Stimulated activated CD4-positive, alpha-beta T cell treated with anti-CD3 and anti-CD28 coated beads, Interleukin-2, amount 100 ng/mL, for 24 hours (primary cell): Measurements from ENCODE around the gene EPDR1.
"Not testable (repeated sequence)": the region's sequence is repeated elsewhere in the genome, so short reads cannot be mapped to it uniquely, and the experiment has no call there.

Source experiments
- DNase-seq, 2 donors: peaks; one replicate each; pipeline ENCODE4 v3.0.0-alpha.2; 2020

Gene EPDR1

DNA sequence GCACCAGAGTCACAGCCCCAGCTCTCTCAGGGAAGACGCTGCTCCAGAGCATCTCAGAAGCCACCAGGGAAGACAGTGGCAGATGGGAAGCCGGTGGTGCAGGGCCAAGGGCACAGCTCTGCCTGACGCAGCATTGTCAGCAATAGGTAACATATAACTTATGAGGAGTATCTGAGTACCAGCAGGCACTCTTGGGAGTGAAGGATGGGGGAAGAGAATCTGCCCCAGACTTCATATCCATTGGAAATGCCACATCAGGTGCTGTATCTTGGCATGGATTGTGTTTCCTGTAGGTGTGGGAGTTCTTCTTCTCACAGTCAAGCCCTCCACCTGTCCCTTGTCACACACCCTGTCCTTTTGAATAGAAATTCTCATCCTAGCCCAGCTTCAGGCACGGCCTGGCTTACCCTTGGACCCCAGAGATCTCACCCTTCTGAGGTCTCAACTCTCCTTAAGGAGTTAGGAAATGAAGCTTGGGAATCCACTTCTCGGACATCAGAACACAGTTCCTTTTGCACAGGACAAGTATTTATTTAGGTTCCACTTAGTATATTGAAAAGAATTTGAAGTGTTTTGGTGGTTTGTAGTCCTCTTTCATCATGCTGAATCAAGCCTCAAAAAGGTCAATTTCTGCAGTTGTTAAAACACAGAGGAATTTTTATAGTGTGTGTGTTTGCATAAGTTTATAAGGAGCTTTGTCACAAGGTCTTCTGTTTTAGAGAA is 9.9 kb downstream of the EPDR1 start:
- no peak for DNase-seq

- DNase-seq: no peak
Measured at GRCh38 chr7:37932543-37932942, 12.1 kb downstream of the EPDR1 start.

DNA sequence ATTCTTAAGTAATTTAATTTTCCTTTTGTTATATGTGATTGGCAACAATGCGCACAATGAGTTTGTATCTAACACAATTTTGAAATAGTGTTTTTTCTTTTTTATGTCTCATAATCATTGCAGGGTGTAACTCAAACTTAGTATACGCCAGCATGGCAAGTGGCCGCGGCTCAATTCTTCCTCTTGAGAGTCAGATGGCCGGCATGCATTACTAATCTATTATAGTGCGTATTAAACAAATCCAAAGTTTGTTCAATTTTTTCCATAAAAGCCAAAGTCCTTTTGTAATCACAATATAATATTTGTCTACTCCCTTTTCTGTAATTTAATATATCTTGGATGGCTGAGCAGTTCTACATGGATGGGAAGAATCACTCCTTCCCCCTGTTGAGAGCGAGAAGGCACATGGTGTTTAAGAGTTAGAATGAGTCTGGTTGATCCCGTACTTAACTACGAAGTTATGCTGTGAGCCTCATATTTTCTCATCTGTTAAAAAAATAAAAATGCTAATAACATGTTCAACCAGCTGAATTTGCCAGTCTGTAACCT is 12.7 kb downstream of the EPDR1 start:
- DNase-seq: no peak

- DNase-seq: no peak
Measured at GRCh38 chr7:37942934-37943610, 22.6 kb downstream of the EPDR1 start.

- no peak for DNase-seq
Measured at GRCh38 chr7:37943905-37944736, 23.7 kb downstream of the EPDR1 start.

DNA sequence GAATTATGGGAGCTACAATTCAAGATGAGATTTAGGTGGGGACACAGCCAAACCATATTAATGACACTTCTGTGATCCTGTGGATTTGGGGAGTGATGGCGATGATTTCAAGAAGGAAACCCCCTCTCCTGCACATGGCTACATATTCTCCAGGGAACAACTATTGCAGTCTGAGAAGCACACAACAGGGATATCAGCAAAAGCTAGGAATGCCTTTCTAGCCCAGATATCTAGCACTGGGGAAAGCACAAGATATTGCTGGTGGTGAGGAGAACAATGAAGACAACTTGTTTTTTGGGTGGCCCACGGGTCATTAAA is 24.3 kb downstream of the EPDR1 start:
- no peak for DNase-seq

GRCh38 chr7:37945336-37945735 is 24.9 kb downstream of the EPDR1 start:
- DNase-seq: no peak

DNA sequence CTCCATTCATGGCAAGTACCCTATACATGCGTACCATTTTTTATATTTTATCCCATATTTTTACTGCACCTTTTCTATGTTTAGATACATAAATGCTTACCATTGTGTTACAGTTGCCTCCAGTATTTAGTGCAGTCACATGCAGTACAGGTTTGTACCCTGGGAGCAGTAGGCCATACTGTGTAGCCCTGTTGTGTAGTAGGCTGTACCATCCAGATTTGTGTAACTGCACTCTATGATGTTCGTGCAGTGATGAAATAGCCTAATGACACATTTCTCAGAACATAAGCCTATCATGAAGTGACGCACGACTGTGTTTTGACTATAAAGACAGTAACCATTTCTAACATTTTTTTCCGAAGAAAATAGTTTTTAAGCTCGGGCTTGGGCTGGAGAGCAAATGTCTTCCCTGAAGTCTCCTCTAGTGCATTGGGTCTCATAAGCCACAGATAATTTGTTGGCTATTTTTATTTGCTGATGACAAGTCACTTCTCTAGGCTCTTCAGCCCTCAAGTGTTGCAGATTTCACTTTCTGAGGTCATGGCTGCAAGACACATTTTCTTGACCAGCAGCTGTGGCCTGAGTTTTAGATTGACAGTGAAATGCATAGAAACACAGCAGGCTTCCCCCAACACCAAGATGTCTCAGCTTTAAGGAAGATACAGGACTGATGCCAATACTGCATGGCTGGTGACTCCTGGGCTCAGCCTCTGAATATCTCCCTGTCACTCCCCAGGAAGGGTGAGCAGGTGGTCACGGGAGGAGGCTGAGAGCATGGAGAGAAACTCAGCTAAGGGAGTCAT is 26.9 kb downstream of the EPDR1 start:
- no peak for DNase-seq

DNA sequence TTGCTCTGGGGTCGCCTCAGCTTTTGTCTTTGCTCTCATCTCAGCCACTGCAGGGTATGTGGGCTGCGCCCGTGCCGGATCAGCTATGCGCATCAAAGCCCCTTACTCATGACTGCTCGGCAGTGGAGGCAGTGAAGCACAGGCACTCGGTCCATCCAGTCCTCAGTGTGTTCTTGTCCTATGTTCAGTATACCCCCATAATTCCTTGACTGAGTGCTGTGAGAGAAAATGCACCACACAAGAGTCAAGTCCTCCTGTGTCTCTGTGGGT is 27.4 kb downstream of the EPDR1 start:
- no peak for DNase-seq

DNA sequence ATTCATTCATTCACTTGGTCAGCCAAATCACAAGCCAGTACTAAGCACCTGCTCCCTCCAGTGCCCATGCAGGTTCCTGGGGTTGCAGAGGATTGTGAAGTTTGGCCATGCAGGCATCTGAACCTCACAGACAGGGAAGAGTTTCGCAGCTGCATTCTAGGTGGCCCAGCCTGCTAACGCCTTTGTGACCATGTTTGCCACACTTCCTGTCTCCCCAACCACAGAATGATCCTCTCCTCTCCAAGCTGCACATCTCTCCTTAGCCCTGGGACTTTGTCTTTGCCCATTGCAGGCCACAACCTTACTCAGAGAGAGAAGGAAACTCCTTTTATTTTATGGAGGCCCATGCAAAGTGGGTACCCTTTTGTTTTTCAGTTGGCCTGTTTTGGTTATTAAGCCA is 31.8 kb downstream of the EPDR1 start:
- no peak for DNase-seq

GRCh38 chr7:37954217-37954616 is 33.8 kb downstream of the EPDR1 start:
- DNase-seq: not testable (repeated sequence)

DNA sequence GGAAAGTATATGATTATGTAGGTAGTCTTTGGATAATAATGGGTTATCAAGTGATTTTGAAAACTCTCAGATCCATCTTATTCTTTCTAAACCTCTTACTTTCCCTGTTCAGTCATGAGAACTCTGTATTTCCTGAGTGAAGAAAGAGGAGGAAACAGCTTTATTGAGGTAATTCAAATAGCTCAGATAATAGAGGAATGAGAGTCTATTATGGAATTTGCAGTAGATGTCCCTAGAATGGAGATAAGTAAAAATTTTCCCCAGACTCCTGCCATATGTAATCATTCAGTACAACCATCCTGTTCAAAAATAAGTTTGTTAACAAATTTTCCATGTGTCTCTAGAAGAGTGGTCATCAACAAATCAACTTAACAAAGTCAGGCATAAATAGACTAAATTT is 36.4 kb downstream of the EPDR1 start:
- no peak for DNase-seq

DNA sequence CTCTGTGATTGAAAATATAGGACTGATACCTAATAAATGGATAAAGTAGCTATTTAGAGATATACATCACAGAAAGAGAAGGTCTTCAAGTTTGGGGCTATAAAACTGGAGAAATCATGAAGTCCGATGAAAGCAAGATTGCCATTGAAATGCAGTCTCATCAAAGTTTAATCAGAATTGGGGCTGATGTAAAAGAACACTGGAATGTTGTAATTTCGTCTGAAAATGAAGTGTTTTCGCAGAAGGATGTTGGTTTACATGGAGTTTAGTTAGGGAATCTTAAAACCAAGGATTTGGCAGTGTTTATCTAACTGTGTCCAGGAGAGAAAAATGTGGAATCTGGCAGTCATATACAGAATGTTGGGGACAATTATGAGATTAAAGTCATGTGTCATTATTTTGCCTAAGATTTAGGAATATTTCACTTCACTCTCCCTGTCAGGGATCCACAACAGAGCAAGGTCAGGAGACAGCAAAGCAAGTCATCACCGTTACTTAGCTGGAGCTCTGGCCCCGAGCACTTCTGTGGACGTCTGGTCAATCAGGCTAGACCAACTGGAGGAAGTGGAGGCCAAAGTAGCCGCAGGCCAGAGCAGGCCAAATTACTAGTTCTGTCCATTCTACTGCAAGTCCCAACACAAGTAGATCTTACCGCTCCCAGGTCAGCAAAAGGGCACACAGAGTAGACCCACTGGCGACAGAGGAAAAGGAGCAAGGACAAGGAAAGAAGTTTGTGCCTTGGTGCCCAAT is 37.0 kb downstream of the EPDR1 start:
- DNase-seq: no peak

- no peak for DNase-seq
Measured at GRCh38 chr7:37960483-37960882, 40.0 kb downstream of the EPDR1 start.

GRCh38 chr7:37961251-37961650 is 40.8 kb downstream of the EPDR1 start:
- no peak for DNase-seq

DNA sequence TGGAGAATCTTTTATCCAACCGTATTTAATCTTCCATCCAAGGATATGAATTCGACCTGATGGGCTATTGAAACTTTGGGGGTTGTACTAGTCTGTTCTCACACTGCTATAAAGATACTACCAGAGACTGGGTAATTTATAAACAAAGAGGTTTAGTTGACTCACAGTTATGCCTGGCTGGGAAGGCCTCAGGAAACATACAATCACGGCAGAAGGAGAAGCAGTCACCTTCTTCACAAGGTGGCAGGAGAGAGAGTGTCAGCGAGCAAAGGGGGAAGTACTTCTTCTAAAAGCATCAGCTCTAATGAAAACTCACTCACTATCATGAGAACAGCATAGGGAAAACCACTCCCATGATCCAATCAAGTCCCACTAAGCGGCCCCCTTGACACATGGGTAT is 43.8 kb downstream of the EPDR1 start:
- no peak for DNase-seq

DNA sequence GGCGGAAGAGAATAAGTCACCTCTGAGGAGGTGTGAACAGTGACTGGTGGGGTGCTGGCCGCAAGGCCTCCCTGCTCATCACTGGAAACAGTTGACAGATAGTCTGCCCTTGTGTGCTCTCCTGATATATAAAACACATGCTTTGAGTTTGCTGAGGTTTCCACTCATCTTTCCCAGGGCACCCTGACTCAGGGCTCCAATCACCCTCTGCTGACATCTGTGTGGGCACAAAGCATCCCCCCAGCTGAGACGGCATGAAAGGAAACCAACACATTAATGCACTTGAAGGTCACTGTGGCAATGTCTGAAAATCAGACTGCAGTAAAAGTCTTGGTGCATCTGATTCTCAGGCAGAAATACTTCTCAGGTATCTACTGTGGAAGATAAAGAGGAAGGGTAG is 49.8 kb downstream of the EPDR1 start:
- DNase-seq: no peak

- DNase-seq: no peak
Measured at GRCh38 chr7:37971491-37971890, 51.1 kb downstream of the EPDR1 start.

DNA sequence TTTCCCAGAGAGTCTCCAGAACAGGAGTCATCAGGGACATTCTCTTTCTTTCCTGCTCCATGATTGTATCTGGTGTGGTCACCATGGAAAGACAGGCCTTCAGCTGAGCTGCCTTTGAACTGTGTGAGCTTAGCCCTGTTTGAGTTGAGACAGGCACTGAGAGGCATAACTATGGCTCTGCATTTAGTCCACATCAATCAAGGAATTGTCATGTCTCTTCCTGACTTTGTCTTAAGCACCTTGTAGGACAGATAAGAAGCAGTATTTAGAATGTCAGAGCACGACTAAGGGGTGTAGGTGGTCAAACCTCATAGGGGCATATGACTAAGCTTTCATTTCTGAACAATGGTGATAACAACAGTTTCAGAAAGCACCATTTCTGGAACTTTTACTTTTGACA is 53.5 kb downstream of the EPDR1 start:
- DNase-seq: no peak

DNA sequence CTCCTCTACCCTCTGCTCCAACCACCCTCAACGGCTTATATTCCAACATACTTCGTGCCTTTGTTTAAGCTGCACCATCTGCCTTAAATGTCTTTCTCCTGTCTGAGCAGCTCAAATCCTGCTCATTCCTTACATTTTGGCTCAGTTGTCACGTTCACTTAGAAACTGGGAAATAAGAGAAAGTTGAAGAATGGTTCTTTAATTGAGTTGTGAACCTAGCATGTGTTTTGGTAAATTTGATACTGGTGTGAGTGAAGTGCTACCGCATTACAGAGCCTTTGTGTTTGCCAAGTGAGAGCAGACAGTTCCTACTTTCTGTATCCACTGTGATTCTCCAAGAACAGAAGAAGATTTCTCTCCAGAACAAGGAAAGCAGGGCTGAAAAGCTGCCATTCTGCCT is 54.3 kb downstream of the EPDR1 start:
- DNase-seq: no peak

DNA sequence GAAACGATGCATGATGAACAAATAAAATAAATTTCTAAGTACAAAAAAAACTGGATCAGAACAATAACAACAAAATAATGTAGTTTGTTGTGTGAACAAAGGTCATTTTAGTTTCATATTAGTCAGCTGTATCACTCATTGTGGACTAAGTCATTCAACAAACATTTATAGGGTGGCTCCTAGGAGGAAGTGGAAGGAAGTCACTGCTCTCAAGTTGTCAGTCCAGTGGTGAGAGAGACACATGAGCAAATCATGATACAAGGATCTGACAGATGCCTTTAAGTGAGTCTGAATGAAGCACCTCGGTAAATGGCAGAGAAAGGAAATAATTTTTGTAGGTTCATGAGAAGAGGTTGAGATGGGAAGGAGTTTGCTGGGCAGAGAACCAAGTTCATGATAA is 56.8 kb downstream of the EPDR1 start:
- DNase-seq: no peak

DNA sequence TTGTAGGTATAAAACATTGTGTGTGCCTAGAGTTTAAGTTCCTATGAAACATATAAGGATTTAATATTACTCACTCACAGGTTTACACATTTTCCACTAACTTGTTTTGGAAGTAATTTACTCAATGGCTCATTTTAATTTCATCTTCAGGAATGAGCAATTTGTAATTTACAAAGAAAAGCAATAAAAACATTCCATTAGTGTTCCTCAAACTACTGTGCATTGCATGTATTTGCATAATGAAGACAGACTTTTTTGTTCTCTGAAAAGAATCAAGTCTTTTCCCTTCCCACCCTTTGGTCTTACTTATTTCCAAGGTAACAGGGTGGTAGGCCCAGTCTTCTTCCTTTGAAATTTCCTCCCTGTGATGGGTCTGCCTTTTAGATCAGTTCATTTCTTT is 61.2 kb downstream of the EPDR1 start:
- no peak for DNase-seq

DNA sequence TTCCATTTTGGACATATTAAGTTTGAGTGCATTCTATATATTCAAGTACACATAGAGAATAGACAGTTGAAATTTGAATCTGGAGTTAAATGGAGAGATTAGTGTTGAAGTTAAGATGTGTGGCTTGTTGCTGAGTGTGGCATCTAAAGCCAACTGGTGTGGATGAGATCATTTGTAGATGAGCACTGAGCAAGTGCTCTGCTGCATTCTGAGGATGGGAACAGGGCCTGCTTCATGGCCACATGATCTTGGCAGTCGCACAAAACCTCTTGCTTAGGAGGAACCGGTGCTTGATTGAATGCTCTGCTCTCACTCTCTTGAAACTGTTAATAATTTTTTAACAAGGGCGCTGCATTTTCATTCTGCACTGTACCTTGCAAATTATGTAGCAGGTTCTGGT is 62.0 kb downstream of the EPDR1 start:
- no peak for DNase-seq
